ENCODE measurements around the gene NMU. TPM values are rescaled to one million over a fixed set of nuclear protein-coding genes. Genes with fewer than 3 reads are reported as not detected.
"Not testable (repeated sequence)": the region's sequence is repeated elsewhere in the genome, so short reads cannot be mapped to it uniquely, and the experiment has no call there.

Gene NMU, protein sequence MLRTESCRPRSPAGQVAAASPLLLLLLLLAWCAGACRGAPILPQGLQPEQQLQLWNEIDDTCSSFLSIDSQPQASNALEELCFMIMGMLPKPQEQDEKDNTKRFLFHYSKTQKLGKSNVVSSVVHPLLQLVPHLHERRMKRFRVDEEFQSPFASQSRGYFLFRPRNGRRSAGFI
- total RNA-seq (0.79 TPM), polyA plus RNA-seq (ENCODE audit: insufficient read depth, low read depth, low replicate concordance) (0.54 TPM)
- long read RNA-seq, donor 1, partial matches to known transcripts, result 0 of 1 reads
- long read RNA-seq, donor 1, other reads (novel, unspliced or antisense), result 0 of 1 reads
- long read RNA-seq, donor 2, transcript NMU-201 (10 exons, 816 nt), result major isoform, 6 of 6 reads
- long read RNA-seq, donor 2, partial matches to known transcripts, result 0 of 6 reads
- long read RNA-seq, donor 2, other reads (novel, unspliced or antisense), result 0 of 6 reads
- long read RNA-seq, donor 3, partial matches to known transcripts, result 0 of 1 reads
- long read RNA-seq, donor 3, other reads (novel, unspliced or antisense), result 0 of 1 reads
- long read RNA-seq, donor 4, partial matches to known transcripts, result 0 of 3 reads
- long read RNA-seq, donor 4, other reads (novel, unspliced or antisense), result 0 of 3 reads
- long read RNA-seq, donor 5, result 0 reads
- long read RNA-seq, donor 6, partial matches to known transcripts, result 0 of 3 reads
- long read RNA-seq, donor 6, other reads (novel, unspliced or antisense), result 0 of 3 reads
- long read RNA-seq, donor 7, partial matches to known transcripts, result 1 of 1 reads
- long read RNA-seq, donor 7, other reads (novel, unspliced or antisense), result 0 of 1 reads
- long read RNA-seq, donor 8, transcript NMU-201 (10 exons, 816 nt), result major isoform, 6 of 8 reads
- long read RNA-seq, donor 8, partial matches to known transcripts, result 0 of 8 reads
- long read RNA-seq, donor 8, other reads (novel, unspliced or antisense), result 0 of 8 reads
- long read RNA-seq, donor 9, partial matches to known transcripts, result 0 of 2 reads
- long read RNA-seq, donor 9, other reads (novel, unspliced or antisense), result 0 of 2 reads
- long read RNA-seq, donor 10, transcript NMU-201 (10 exons, 816 nt), result major isoform, 5 of 5 reads
- long read RNA-seq, donor 10, partial matches to known transcripts, result 0 of 5 reads
- long read RNA-seq, donor 10, other reads (novel, unspliced or antisense), result 0 of 5 reads

DNA sequence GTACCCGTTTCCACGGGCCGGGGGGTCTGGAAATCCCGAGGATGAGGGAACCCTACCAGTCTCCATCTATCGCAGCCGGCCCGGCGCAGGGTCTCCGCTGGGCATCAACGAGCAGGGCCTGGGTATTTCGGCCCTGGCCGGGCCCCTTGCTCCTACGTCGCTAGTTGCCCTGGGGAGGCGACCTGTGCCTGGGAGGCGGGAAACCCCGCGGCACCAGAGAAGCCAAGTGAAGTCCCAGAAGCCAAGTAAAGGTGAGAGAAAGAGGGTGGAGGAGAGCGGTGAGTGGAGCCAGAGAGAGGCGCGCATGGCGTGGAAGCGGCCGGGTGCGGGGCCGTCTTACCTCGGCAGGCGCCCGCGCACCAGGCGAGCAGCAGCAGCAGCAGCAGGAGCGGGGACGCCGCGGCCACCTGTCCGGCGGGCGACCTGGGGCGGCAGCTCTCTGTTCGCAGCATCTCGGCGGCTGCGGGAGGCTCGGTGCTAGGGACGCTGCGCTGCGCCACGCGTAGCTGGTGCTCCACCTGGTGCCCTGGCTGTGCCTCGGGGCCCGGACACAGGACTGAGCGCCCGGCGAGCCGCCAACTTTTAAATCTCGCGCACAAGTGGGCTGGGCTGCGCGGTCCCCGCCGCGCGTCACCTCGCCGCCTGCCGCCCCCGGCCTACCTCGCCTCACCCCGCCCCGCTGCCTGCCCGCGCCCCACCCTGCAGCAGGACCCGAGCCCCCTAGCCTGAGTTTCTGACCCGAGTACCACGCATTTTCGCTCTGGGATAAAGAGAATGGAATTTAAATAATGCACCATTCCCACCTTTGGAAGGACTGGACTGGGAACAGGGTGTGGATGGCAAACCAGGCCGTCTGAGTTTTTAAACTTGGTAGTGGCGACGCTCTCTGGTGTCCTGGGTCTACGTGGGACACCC lies at the start of gene NMU:
NMU (minus strand) TSS at position 558 of the 915 bp plus-strand sequence; CDS start at position 452, 106 bp downstream.
- Histone ChIP-seq H3K4me3 (ENCODE audit: low read length in 3 of 3) (peak within 1 kb of the TSS; percentile 27 to 47 (median 28)), H3K36me3 (ENCODE audit: control insufficient read depth in 2 of 3, insufficient read depth in 3 of 3, low read length in 3 of 3) (no peaks in the 10 kb centered on the region), H3K9me3 (ENCODE audit: control insufficient read depth in 2 of 3, insufficient read depth in 1 of 3, low read length in 3 of 3) (peaks cover 0 to under 1% (median 0%) of the 10 kb centered on the region in 3 donors), H3K27ac (ENCODE audit: low read depth in 2 of 2, low read length in 2 of 2) (no peak within 1 kb of the TSS), H3K9ac (ENCODE audit: low read length in 3 of 3) (peak within 1 kb of the TSS in 1 of 3 donors; percentile 21), H3K4me1 (ENCODE audit: control insufficient read depth in 2 of 3, insufficient read depth in 2 of 3, low read depth in 1 of 3, low read length in 3 of 3) (peaks cover 0 to 7% (median 3%) of the 10 kb centered on the region in 3 donors), H3K27me3 (ENCODE audit: control insufficient read depth, insufficient read depth, low read length) (peaks cover 8% of the 10 kb centered on the region)
- peak; percentile 56 to 76 (median 68) for DNase-seq
- TF ChIP-seq, protein P1, sequence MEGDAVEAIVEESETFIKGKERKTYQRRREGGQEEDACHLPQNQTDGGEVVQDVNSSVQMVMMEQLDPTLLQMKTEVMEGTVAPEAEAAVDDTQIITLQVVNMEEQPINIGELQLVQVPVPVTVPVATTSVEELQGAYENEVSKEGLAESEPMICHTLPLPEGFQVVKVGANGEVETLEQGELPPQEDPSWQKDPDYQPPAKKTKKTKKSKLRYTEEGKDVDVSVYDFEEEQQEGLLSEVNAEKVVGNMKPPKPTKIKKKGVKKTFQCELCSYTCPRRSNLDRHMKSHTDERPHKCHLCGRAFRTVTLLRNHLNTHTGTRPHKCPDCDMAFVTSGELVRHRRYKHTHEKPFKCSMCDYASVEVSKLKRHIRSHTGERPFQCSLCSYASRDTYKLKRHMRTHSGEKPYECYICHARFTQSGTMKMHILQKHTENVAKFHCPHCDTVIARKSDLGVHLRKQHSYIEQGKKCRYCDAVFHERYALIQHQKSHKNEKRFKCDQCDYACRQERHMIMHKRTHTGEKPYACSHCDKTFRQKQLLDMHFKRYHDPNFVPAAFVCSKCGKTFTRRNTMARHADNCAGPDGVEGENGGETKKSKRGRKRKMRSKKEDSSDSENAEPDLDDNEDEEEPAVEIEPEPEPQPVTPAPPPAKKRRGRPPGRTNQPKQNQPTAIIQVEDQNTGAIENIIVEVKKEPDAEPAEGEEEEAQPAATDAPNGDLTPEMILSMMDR (IDR thresholded peaks at IDR 0.05; ENCODE audit: borderline replicate concordance, extremely low read depth, insufficient read depth), result no peak
- no peak for FAIRE-seq
- intact Hi-C loops (cut with DNase I), result no loop called here

DNA sequence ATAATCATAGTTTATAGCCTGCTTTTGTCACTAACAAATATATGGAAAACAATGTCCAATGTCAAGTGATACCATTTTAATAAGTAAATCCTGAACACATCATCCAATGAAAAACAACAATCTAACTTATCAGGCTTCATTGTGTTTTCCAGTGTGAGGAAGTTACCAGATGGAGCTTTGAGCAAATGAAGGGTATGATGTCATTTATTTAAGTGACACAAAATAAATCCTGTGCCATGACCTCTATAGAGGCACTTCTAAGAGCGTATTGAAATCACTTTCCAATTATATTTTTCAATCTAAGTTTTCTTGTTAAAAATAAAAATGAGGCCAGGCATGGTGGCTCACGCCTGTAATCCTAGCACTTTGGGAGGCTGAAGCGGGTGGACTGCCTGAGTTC lies 48.2 kb upstream of the NMU start:
- Histone ChIP-seq H3K4me1 (ENCODE audit: control insufficient read depth in 2 of 3, insufficient read depth in 2 of 3, low read depth in 1 of 3, low read length in 3 of 3) (no peaks in the 10 kb centered on the region), H3K36me3 (ENCODE audit: control insufficient read depth in 2 of 3, insufficient read depth in 3 of 3, low read length in 3 of 3) (no peaks in the 10 kb centered on the region), H3K4me3 (ENCODE audit: low read length in 3 of 3) (no peak overlapping the region), H3K9me3 (ENCODE audit: control insufficient read depth in 2 of 3, insufficient read depth in 1 of 3, low read length in 3 of 3) (no peaks in the 10 kb centered on the region), H3K9ac (ENCODE audit: low read length in 3 of 3) (no peak overlapping the region), H3K27me3 (ENCODE audit: control insufficient read depth, insufficient read depth, low read length) (no peaks in the 10 kb centered on the region), H3K27ac (ENCODE audit: low read depth in 2 of 2, low read length in 2 of 2) (no peak overlapping the region)
- DNase-seq (no peak), FAIRE-seq (no peak)
- TF ChIP-seq, protein P1 (IDR thresholded peaks at IDR 0.05; ENCODE audit: borderline replicate concordance, extremely low read depth, insufficient read depth), result no peak
- intact Hi-C loops (cut with DNase I), result no loop called here

DNA sequence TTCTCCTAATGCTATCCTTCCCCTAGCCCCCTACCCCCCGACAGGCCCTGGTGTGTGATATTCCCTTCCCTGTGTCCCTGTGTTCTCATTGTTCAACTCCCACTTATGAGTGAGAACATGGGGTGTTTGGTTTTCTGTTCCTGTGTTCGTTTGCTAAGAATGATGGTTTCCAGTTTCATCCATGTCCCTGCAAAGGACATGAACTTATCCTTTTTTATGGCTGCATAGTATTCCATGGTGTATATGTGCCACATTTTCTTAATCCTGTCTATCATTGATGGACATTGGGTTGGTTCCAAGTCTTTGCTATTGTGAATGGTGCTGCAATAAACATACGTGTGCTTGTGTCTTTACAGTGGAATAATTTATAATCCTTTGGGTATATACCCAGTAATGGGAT lies 46.7 kb upstream of the NMU start:
- FAIRE-seq; H3K4me1 ChIP-seq (ENCODE audit: control insufficient read depth in 2 of 3, insufficient read depth in 2 of 3, low read depth in 1 of 3, low read length in 3 of 3); H3K36me3 ChIP-seq (ENCODE audit: control insufficient read depth in 2 of 3, insufficient read depth in 3 of 3, low read length in 3 of 3); DNase-seq; H3K27ac ChIP-seq (ENCODE audit: low read depth in 2 of 2, low read length in 2 of 2); H3K9ac ChIP-seq (ENCODE audit: low read length in 3 of 3); H3K27me3 ChIP-seq (ENCODE audit: control insufficient read depth, insufficient read depth, low read length); H3K4me3 ChIP-seq (ENCODE audit: low read length in 3 of 3); intact Hi-C loops (cut with DNase I); H3K9me3 ChIP-seq (ENCODE audit: control insufficient read depth in 2 of 3, insufficient read depth in 1 of 3, low read length in 3 of 3): not testable (repeated sequence)

Measured in kidney (tissue), 22 donors.